ENCODE results near the gene SUSD5.
"Not testable (repeated sequence)": the region's sequence is repeated elsewhere in the genome, so short reads cannot be mapped to it uniquely, and the experiment has no call there.

The SUSD5 gene

DNA sequence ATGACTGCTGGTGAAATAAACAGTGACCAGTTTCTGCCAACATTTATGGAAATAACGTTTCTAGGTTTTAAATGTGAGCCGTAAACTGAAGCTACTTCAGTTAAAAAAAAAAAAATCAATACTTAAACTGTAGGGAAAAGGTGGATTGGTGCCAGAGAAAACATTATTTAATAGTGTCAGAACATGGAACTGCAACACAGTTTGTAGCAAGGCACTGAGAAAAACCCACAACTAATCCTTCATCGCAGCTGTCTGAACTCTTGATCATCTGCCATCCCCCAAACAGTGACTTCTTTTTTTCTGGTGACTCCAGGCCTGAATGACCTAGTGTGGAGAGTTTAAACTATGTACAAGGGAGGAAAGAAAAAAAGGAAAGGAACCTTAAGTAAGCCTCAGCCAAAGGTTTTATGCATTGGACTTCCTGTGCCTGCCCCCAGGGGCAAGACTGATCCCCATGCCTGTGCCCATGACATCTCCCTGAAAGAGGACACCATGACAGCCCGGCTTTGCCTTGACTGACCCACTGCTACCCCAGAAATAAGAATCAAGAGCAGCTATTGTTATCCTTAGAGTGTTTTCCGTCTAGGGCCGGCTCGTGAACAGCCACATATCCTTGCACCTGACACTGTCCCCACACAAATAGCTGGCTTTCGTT, 71.7 kb downstream of the SUSD5 start:
- DNase-seq = peak; percentile 85

GRCh38 chr3:33145901-33146580, 72.6 kb downstream of the SUSD5 start:
- DNase-seq = no peak

DNA sequence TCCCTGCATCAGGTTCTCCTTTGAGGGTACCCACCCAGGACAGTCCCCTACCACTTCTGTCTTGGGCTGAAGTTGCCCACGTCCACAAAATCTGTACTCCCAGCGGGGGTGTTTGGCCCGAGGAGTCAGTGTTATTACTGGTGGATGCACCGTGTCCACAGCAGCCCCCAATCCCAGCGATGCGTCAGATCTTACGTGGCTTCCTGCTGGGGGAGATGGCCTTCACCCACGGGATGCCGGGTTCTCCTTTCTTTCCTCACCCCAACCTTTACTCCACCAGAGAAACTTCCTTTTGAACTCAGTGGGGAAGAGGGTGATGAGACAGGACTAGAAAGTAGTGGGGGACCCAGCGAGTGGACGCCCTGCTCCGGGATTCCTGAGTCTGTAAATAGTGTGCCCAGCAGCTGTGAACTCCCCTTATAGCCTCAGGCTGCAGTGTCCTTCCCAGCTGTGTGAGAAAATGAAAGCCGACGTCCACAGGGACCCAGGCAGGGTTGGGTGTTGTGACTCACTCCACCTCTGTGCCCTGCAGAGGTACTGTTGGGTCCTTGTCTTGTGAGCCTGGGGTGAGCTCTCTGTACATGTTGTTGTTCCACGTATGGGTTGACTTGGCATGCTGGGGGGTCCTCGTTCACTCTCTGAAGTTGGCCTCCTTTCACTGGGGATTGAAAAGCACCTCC, 73.2 kb downstream of the SUSD5 start:
- no peak for DNase-seq

- DNase-seq = no peak
Observed at GRCh38 chr3:33144433-33144832, 74.2 kb downstream of the SUSD5 start.

GRCh38 chr3:33141006-33141405, 77.6 kb downstream of the SUSD5 start:
- DNase-seq = no peak

- DNase-seq = no peak
Observed at GRCh38 chr3:33139996-33140395, 78.6 kb downstream of the SUSD5 start.

DNA sequence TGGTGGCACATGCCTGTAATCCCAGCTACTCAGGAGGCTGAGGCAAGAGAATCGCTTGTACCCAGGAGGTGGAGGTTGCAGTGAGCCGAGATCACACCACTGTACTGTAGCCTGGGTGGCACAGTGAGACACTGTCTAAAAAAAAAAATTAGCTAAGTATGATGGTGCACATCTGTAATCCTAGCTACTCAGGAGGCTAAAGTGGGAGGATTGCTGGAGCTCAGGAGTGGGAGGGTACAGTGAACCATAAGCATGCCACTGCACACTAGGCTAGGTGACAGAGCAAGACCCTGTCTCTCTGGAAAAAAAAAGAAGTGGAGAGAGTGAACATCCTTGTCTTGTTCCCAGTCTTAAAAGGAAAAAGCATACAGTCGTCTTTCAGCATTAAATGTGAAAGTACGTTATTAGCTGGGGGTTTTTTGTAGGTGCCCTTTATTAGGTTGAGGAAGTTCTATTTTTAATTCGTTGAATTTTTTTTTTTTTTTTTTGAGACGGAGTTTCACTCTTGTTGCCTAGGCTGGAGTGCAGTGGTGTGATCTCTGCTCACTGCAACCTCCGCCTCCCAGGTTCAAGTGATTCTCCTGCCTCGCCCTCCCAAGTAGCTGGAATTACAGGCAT, 79.5 kb downstream of the SUSD5 start:
- not testable (repeated sequence) for DNase-seq

GRCh38 chr3:33137691-33138090, 80.9 kb downstream of the SUSD5 start:
- DNase-seq = no peak

DNA sequence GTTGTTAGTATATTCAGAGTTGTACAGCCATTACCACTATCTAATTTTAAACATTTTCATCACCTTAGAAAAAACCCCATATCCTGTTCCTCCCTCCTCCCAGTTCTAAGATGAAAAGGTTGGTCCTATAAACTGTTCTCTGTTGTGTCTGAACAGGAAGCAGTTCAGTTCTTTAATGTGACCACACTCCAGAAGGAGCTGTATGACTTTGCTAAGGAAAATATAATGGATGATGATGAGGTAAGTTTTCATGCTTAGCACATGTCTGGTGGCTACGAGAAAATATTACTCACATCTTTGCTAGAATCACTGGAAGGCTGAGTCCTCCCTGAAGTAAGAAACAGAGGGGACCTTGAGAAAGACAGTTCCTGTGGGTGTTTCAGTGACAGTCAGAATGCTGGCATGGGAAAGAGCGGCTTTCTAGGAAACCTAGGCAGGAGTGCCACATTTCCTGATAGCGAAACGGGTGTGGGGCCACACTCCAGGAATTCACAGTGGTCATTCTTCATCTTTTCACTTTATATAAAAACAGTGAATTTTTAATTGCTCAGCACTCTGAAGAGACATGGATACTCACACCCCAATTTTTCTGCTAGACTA, 84.5 kb downstream of the SUSD5 start:
- no peak for DNase-seq

- DNase-seq = no peak
Observed at GRCh38 chr3:33132019-33132360, 86.6 kb downstream of the SUSD5 start.

DNA sequence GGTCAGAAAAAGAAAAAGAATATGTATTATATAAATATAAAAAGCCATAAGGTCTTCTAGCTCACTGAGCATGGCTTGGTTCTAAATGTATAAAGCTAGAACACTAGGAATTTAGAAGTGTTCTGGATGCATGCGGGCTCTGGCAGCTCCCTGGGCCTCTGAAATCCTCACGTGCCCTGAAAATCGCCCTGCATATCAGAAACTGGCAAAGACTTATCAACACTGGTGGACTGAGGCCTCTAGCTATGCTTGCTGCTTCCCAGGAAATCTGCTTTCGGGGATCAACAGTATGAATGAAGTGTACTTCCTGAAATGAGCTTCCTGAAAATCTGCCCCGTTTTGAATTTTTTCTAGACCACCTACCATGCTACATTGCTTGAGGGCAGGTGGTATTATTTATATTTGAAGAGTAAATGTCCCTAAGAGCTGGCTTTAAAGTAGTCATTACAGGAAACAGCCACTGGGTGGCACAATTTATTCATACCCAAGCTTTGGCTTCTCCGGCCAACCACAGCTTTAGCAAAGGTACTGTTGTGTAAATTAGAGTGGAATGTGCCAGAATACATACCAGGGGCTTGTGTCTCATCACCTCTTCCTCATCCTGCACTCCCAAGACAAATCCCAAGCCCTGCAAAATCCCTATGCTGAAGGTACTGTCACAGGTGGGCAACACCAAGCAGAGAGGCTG, 87.1 kb downstream of the SUSD5 start:
- DNase-seq = peak; percentile 76

GRCh38 chr3:33130144-33130543, 88.5 kb downstream of the SUSD5 start:
- DNase-seq = no peak

GRCh38 chr3:33128706-33129105, 89.9 kb downstream of the SUSD5 start:
- no peak for DNase-seq

GRCh38 chr3:33125840-33126239, 92.8 kb downstream of the SUSD5 start:
- no peak for DNase-seq

- DNase-seq = no peak
Observed at GRCh38 chr3:33124638-33125037, 94.0 kb downstream of the SUSD5 start.

DNA sequence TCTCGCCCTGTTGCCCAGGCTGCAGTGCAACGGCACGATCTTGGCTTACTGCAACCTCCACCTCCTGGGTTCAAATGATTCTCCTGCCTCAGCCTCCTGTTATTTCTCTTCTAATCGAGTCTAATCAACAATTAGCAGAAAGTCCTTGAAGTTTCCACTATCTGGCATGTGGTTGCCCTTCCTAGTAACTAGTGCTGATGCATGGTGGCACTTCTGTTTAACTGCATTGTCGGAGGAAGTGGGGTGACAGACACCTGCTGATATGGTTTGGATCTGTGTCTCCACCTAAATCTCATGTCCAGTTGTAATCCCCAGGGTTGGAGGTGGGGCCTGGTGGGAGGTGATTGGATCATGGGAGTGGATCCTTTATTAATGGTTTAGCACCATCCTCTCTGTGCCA, 95.6 kb downstream of the SUSD5 start:
- DNase-seq = no peak

GRCh38 chr3:33119891-33120290, 98.7 kb downstream of the SUSD5 start:
- no peak for DNase-seq

DNA sequence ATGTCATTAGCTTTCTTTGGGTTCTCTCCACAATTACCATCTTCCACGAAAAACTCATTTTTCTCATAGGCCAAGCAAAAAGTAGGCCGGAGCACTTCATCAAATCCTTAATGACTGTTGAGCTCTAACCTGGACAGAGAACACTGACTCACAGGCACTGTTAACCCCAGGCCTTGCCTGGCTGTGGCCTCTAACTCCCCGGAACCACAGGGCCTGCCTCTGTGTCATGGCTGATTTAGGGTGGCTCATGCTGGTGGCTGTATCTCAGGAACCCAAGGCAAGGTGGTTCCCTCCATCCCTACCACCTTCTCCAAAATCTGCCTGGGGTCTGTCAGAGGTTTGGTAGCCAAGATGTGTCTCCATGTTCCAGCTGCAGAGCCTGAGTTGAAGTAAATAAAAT, 101.1 kb downstream of the SUSD5 start:
- no peak for DNase-seq

DNA sequence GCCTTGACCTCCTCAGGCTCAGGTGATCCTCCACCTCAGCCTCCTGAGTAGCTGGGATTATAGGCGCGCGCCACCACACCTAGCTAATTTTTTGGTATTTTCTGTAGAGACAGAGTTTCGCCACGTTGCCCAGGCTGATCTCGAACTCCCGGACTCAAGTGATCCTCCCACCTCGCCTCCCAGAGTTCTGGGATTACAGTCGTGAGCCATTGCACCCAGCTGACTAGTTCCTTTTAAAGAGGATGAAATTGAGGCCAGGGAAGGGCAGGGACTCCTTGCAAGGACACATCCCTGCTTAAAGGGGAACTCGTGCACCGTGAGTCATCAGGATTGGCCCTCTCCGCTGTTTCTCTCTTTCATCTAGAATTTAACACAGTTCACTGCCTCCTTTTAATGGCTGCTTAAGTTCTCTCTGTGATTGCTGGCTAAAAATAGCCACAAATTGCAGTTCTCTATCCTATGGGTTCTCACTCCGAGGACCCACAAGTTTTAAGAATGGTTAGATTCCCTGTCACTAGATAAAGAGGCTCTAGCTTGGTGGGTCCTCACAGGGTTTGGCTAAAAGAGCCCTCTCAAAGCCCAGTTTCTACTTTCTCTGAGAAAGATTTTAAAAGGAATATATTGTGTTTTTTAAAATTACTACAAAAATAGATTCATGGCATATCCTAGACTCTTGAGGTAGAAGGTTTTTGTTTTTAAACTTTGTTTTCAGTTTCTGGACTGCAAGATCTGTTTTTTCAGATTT, 103.4 kb downstream of the SUSD5 start:
- peak; percentile 44 for DNase-seq

GRCh38 chr3:33114622-33115023, 104.0 kb downstream of the SUSD5 start:
- DNase-seq = no peak

- peak; percentile 90 for DNase-seq
Observed at GRCh38 chr3:33113772-33114621, 104.6 kb downstream of the SUSD5 start, which contains the start of gene CRTAP. Gene CRTAP, plus strand, starts transcription at chr3:33114014. Its CDS starts 64 bp downstream, at chr3:33114078.

All from midbrain (tissue), 1 donor.